Measurements from ENCODE around the gene GNPTAB. TPM values are rescaled to one million over a fixed set of nuclear protein-coding genes. Genes with fewer than 3 reads are reported as not detected.
"Not testable (repeated sequence)": the region's sequence is repeated elsewhere in the genome, so short reads cannot be mapped to it uniquely, and the experiment has no call there.

Gene GNPTAB
- total RNA-seq, 1 donor: 86.8 TPM

DNA sequence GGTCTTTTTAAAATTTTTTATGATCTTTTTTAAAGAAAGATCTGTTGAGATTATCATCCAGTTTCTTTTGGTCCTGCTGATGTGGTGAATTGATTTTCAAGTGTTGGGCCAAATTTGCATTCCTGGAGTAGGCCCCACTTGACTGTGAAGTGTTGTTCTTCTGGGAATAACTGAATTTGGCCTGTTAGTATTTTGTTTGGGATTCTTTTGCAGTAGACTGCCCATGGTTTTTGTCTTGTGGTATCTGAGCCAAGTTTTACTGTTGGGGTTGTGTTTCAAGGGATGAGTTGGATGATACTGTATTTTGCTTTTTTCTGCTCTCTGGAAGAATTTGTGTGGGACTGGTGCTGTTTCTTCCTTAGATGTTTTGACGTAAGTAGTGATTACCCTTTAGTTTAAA, 87.5 kb downstream of the GNPTAB start:
- no peak overlapping the region for H3K4me3 ChIP-seq (ENCODE audit: low read depth, low read length)
- TF ChIP-seq, protein P1, sequence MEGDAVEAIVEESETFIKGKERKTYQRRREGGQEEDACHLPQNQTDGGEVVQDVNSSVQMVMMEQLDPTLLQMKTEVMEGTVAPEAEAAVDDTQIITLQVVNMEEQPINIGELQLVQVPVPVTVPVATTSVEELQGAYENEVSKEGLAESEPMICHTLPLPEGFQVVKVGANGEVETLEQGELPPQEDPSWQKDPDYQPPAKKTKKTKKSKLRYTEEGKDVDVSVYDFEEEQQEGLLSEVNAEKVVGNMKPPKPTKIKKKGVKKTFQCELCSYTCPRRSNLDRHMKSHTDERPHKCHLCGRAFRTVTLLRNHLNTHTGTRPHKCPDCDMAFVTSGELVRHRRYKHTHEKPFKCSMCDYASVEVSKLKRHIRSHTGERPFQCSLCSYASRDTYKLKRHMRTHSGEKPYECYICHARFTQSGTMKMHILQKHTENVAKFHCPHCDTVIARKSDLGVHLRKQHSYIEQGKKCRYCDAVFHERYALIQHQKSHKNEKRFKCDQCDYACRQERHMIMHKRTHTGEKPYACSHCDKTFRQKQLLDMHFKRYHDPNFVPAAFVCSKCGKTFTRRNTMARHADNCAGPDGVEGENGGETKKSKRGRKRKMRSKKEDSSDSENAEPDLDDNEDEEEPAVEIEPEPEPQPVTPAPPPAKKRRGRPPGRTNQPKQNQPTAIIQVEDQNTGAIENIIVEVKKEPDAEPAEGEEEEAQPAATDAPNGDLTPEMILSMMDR (IDR thresholded peaks at IDR 0.05; ENCODE audit: insufficient read depth, low read depth, low read length): no peak
- peak; percentile 45 for DNase-seq (ENCODE audit: low read depth)

DNA sequence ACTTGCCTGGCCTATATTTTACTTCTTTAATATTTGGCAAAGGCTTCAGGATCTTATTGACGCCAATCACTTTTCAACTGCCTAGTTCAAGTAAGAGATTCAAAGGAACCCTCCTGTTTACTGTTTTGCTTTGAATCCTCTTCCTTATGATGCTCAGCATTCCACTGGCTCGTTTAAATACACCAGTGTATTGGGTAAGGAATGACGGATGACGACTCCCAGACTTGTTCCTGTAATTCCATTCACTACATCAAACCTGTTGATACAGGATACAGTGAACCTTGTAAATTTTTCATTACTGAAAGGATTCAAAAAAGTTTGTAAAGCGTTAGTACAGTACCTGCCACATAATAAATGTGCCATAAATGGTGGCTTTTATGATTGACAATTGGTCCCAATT, 89.8 kb downstream of the GNPTAB start:
- H3K4me3 ChIP-seq (ENCODE audit: low read depth, low read length): no peak overlapping the region

DNA sequence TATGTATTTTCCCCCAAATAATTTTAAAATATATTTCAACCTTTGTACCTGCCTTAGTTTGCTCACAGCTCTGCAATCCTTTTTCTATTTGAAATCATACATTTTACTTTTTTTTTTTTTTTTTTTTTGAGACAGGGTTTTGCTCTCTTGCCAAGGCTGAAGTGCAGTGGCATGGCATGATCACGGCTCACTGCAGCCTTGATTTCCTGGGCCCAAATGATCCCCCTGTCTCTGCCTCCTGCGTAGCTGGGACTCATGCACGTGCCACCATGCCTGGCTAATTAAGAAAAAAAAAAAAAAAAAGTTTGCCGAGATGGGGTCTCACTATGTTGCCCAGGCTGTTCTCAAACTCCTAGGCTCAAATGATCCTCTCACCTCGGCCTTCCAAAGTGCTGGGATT, 90.2 kb downstream of the GNPTAB start:
- no peak for DNase-seq (ENCODE audit: low read depth)
- no peak overlapping the region for H3K4me3 ChIP-seq (ENCODE audit: low read depth, low read length)
- TF ChIP-seq, protein P1 (IDR thresholded peaks at IDR 0.05; ENCODE audit: insufficient read depth, low read depth, low read length): no peak

More for the DNA sequence above, 89.8 kb downstream of the GNPTAB start:
- TF ChIP-seq, protein P1 (IDR thresholded peaks at IDR 0.05; ENCODE audit: insufficient read depth, low read depth, low read length): no peak
- DNase-seq (ENCODE audit: low read depth): no peak

DNA sequence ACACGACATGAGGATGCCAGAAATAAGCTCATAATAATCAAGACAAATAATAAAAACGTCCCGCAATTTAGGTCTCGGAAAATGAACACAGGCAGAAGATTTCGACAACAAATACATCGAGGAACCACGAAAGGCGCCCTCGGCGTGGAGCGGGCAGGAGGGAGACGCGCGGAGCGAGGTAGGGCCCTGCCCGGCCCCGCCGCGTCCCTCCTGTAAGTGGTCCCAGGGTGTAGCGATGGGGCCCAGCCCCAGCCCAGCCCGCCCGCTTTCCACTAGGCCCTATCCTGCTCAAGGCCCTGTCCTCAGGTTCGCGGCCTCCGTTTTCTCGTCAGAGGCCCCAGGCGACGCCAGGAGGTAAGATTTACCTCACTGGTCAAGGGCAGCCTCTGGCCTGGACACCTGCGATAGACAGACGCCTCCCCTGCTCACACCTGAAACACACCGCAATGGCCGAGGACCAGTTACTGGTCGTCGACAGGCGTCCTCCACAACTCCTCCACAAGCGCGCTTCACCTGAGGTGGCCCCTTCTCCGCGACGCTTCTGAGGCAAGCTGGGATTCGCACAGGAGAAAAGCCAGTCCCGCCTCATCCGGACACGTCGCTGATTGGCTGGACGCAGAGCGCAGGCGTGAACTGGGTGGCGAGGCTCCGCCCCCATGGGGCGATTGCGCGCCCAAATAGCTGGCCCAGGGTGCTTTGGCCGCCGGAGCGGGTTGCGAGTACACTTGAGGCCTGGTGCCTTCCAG, 91.7 kb downstream of the GNPTAB start, which contains the start of gene SYCP3:
Gene SYCP3 (minus strand): TSS at position 543 of the 746 bp plus-strand sequence. CDS start 1,527 bp downstream, outside the sequence.
- DNase-seq (ENCODE audit: low read depth): no peak
- H3K4me3 ChIP-seq (ENCODE audit: low read depth, low read length): no peak within 1 kb of the TSS
- TF ChIP-seq, protein P1 (IDR thresholded peaks at IDR 0.05; ENCODE audit: insufficient read depth, low read depth, low read length): no peak

DNA sequence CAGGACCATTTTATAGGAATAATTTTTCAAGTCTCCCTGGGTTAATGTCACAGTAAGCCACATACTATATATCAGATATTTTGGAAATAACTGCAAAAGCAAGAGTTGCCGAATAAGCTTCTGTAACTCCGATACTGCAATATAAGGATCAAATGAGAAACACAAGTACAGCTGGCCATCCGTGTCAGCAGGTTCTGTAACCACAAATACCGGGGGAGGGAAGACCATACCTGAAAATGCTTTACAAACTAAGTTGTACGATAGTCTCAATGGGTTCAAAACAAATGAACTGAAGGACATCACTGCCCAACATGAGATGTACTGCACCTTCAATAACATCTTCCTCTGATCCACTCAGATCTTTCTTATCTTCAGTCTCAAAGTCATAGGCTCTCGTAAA, 93.3 kb downstream of the GNPTAB start:
- no peak for DNase-seq (ENCODE audit: low read depth)
- TF ChIP-seq, protein P1 (IDR thresholded peaks at IDR 0.05; ENCODE audit: insufficient read depth, low read depth, low read length): no peak
- H3K4me3 ChIP-seq (ENCODE audit: low read depth, low read length): no peak overlapping the region

DNA sequence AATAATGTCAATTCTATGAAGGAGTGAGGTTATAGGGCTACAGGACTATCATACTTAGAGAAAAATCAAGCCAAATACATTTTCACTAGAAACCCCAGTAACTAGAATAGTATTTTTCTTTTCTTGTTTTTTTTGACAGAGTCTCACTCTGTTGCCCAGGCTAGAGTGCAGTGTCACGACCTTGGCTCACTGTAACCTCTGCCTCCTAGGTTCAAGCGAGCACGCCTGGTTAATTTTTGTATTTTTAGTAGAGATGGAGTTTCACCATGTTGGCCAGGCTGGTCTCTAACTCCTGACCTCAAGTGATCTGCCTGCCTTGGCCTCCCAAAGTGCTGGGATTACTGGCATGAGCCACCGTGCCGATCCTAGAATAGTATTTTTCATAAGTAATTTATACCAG, 96.3 kb downstream of the GNPTAB start:
- DNase-seq (ENCODE audit: low read depth); H3K4me3 ChIP-seq (ENCODE audit: low read depth, low read length): not testable (repeated sequence)

DNA sequence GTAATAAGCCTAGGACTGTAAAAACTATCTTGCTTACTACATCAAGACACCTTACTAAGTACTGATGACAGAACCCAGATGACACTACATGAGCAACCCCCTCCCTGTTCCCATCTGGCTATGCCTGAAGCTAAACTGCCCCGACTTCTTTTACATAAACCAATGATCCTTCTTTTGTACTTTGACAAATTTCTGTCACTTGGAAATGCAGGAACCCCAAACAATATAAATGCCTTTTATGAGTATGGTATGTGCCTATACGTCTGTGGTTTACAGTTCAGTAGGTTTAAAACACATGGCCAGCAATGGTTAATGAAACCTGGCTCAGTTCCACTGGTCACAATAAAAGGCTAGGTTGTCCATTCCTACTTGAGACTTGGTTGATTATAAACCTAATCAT, 97.6 kb downstream of the GNPTAB start:
- TF ChIP-seq, protein P1 (IDR thresholded peaks at IDR 0.05; ENCODE audit: insufficient read depth, low read depth, low read length): no peak
- DNase-seq (ENCODE audit: low read depth): peak; percentile 61
- no peak overlapping the region for H3K4me3 ChIP-seq (ENCODE audit: low read depth, low read length)
